ENCODE measurements around the gene MYO18B.

MYO18B gene

DNA sequence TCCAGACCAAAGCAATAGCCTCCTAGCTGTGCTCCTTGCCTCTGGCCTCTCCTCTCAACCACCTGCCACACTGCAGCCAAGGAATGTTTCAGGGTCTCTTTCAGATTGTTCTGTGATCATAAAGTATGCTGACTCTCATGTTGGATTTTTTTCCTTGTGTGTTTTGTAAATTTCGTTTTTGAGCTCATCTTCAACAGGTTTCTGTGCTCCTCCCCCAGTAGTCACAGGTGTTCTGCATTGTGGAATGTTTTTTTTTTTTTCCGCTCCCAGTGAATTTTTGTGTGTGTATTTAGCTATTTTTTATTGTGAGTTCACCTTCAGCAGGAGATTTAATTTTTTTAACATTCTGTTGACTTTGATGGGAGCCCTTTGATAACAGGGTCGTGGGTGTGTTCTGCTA, 153.7 kb downstream of the MYO18B start:
- no peak for TF ChIP-seq ZFX (IDR thresholded peaks at IDR 0.05)
- TF ChIP-seq, protein P1, sequence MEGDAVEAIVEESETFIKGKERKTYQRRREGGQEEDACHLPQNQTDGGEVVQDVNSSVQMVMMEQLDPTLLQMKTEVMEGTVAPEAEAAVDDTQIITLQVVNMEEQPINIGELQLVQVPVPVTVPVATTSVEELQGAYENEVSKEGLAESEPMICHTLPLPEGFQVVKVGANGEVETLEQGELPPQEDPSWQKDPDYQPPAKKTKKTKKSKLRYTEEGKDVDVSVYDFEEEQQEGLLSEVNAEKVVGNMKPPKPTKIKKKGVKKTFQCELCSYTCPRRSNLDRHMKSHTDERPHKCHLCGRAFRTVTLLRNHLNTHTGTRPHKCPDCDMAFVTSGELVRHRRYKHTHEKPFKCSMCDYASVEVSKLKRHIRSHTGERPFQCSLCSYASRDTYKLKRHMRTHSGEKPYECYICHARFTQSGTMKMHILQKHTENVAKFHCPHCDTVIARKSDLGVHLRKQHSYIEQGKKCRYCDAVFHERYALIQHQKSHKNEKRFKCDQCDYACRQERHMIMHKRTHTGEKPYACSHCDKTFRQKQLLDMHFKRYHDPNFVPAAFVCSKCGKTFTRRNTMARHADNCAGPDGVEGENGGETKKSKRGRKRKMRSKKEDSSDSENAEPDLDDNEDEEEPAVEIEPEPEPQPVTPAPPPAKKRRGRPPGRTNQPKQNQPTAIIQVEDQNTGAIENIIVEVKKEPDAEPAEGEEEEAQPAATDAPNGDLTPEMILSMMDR (conservative IDR thresholded peaks at IDR 0.05) = no peak
- no peak overlapping the region for H3K27ac ChIP-seq

DNA sequence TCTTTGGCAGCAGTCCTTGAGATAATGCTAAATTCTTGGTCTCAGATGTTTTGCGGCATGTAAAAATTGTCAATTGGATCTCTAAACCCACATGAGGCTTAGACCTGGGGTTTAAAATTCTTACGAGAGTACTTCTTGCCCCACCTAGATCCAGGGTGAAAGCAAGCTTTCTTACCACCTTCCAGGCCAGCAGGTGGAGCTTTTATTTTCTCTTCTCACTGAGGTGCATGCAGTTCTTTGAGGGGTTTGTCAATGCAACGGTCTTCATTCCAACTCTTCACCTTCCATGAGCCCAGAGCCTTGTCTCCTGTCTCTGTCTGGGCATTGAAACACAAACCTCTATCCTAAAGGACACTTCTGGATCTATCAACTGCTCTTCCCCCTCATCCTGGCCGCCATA, 154.1 kb downstream of the MYO18B start:
- TF ChIP-seq, protein P1 (conservative IDR thresholded peaks at IDR 0.05) = peak; percentile 33
- TF ChIP-seq ZFX (IDR thresholded peaks at IDR 0.05) = no peak
- H3K27ac ChIP-seq = no peak overlapping the region

DNA sequence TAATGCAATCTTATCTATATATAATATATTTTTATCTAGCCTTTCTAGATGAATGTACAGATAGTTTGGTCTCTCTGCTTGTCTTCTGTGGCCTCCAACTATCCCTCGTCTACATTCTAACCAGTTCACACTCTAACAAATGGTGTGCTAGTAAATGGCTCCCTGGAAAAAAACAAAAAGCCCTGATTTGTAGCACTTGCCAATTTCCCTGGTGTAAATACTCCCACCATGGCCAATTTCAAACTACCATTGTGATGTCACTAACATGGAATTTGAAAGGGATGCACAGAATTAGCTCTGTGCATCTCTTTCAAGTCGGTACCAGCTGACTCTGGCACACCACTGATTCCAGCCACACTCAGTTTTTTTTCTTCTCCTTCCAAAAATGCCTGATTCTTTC, 154.6 kb downstream of the MYO18B start:
- H3K27ac ChIP-seq = no peak overlapping the region
- TF ChIP-seq ZFX (IDR thresholded peaks at IDR 0.05) = no peak
- TF ChIP-seq, protein P1 (conservative IDR thresholded peaks at IDR 0.05) = no peak

DNA sequence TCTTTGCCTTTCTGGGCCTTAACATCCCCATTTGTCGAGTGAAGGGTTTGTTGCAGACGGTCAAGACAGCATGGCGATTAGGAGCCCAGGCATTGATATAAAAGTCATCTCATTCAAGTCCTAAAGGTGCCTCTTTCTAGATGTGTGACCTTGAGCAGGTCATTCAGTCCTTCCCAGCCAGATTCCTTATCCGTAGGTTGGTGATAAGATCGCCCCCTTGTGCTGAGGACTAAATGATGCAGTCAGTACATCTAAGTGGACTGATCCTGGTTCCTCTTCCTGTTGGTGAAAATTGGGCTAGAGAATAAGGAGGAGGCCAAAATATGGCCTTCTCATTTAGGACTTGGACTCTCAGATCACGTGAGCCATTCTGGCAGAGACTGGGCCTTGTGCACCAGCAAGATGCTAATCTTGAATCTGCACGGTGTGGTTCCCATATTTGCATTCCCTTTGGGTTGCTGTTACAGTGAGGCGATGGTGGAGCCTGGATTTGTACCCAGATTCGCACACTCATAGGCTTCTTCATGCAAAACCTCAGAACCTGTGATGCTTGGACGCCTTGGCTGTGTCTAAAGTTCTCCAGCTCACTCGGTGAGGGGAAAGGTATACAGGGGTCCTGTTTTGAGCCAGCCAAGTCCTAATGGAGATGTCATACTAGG, 156.8 kb downstream of the MYO18B start:
- no peak for TF ChIP-seq ZFX (IDR thresholded peaks at IDR 0.05)
- TF ChIP-seq, protein P1 (conservative IDR thresholded peaks at IDR 0.05) = peak; percentile 57
- H3K27ac ChIP-seq = no peak overlapping the region

DNA sequence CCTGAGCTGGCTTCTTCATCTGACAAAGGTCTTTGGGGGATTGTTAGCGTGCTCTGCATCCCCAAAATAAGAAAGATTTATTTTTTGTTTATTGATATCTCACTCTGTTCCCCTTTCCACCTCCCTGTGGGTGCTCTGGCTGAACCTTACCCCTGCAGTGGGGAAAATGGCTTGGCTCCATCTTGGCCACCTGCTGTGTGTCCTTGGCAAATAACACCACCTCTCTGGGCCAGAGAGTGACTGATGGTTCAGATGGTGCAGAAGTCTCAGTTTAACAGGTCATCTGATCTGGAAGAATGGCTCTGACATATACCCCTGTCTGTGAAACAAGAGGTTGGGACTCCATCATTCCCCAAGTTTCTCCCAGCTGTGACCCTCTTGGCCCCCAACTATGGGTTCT, 157.6 kb downstream of the MYO18B start:
- H3K27ac ChIP-seq = no peak overlapping the region
- TF ChIP-seq, protein P1 (conservative IDR thresholded peaks at IDR 0.05) = no peak
- no peak for TF ChIP-seq ZFX (IDR thresholded peaks at IDR 0.05)

DNA sequence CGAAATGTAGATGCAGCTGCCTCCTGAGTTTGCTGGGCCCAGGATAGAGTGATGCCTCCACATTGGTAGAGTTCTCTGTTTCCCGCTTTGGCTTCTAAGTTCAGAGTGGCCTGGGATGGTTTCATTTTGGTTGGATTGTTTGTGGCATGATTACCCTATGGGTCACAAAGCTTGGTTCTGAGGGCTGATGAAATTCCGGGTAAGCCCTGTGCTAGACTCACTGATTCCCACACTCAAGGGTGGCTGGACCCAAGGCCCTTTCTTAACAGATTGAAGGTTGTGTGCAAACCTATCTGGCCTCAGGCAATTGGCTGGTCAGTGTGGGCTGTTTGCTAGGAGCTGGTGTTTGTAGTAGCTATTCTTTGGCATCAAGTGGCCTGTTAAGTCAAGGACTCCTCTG, 158.4 kb downstream of the MYO18B start:
- TF ChIP-seq, protein P1 (conservative IDR thresholded peaks at IDR 0.05) = no peak
- TF ChIP-seq ZFX (IDR thresholded peaks at IDR 0.05) = no peak
- no peak overlapping the region for H3K27ac ChIP-seq

DNA sequence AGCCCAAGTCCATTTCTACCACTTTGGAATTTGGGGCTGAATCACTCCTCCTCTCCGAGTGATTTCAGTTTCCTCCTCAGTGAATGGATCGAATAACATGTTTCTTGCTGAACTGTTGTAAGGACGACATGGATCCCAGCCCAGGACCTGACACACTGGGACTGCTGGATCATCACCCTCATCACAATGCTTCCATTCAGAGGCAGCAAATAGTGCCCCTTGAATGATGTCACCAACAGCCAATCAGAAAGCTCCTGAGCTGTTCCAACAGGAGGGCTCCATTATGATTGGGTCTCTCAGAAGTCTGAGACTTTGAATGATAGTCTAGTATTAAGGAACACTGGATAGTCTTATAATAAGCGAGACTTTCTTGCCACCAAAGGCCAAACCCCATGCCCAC, 158.9 kb downstream of the MYO18B start:
- no peak for TF ChIP-seq ZFX (IDR thresholded peaks at IDR 0.05)
- TF ChIP-seq, protein P1 (conservative IDR thresholded peaks at IDR 0.05) = no peak
- no peak overlapping the region for H3K27ac ChIP-seq

Data from C4-2B (cell line).